Activated B cell treated with CpG ODN at 0.5 μM for 24 hours (primary cell): ENCODE results near the gene C2CD3. TPM values are rescaled to one million over a fixed set of nuclear protein-coding genes. Genes with fewer than 3 reads are reported as not detected.

Experiments used
- ATAC-seq: fragments of 200-7000 bp; cut with Tn5 transposase; one replicate; pipeline ENCODE4 v1.10.0; 2021; ENCODE audit warnings: low read depth, mild to moderate bottlenecking, moderate library complexity
- CTCF ChIA-PET: fragments of 350-600 bp; sonication (Branson Sonifier 250); formaldehyde crosslinking; loops from one replicate; lab custom pipeline; 2021; ENCODE audit warnings: antibody characterized with exemption; lab: Charles Lee
- POLR2A ChIA-PET: fragments of 350-600 bp; sonication (Branson Sonifier 250); formaldehyde crosslinking; loops from one replicate; lab custom pipeline; 2021; ENCODE audit warnings: antibody characterized with exemption; lab: Charles Lee
- DNase-seq: peaks from one replicate; pipeline ENCODE4 v3.0.0; 2022
- H3K27ac Mint-ChIP-seq: one replicate; pipeline ENCODE4 v1.8.0; 2020; ENCODE audit warnings: mixed read lengths
- H3K27me3 Mint-ChIP-seq: one replicate; pipeline ENCODE4 v1.8.0; 2021; ENCODE audit warnings: mixed read lengths
- H3K36me3 Mint-ChIP-seq: one replicate; pipeline ENCODE4 v1.8.0; 2021; ENCODE audit warnings: low read depth, mixed read lengths
- H3K4me1 Mint-ChIP-seq: one replicate; pipeline ENCODE4 v1.8.0; 2021; ENCODE audit warnings: mixed read lengths
- H3K4me3 Mint-ChIP-seq: one replicate; pipeline ENCODE4 v1.8.0; 2020; ENCODE audit warnings: mild to moderate bottlenecking, mixed read lengths
- H3K9me3 Mint-ChIP-seq: one replicate; pipeline ENCODE4 v1.8.0; 2020; ENCODE audit warnings: mixed read lengths
- intact Hi-C: fragments of 100-400 bp; cut with micrococcal nuclease; formaldehyde crosslinking; loops from one replicate; pipeline ENCODE4 v1.15.1; 2024
- total RNA-seq: library from RNA; stranded (reverse); gene quantifications from 2 replicates; pipeline ENCODE4 v1.2.3, GENCODE V29; 2022
- TF ChIP-seq, protein P1 (sequence below): fragments of 200-600 bp; IDR thresholded peaks from one replicate; pipeline ENCODE4 v1.8.0; 2022; ENCODE audit warnings: antibody characterized with exemption, mild to moderate bottlenecking

C2CD3 gene
- total RNA-seq, 1 donor from 2014 or later, result 50.3 TPM

GRCh38 chr11:74081428-74081827 is 89.4 kb downstream of the C2CD3 start:
- Mint-ChIP-seq H3K4me3 (no peak overlapping the region), H3K27me3 (no peaks in the 10 kb centered on the region), H3K36me3 (peaks cover 76% of the 10 kb centered on the region), H3K27ac (no peak overlapping the region), H3K4me1 (no peaks in the 10 kb centered on the region), H3K9me3 (no peaks in the 10 kb centered on the region)
- ATAC-seq (no peak), DNase-seq (no peak)
- CTCF ChIA-PET, result interaction anchor here (1.5 kb wide), 1 partner anchor 117 kb away, joined by 3 read pairs; no protein-coding TSS in a partner anchor
- TF ChIP-seq, protein P1, sequence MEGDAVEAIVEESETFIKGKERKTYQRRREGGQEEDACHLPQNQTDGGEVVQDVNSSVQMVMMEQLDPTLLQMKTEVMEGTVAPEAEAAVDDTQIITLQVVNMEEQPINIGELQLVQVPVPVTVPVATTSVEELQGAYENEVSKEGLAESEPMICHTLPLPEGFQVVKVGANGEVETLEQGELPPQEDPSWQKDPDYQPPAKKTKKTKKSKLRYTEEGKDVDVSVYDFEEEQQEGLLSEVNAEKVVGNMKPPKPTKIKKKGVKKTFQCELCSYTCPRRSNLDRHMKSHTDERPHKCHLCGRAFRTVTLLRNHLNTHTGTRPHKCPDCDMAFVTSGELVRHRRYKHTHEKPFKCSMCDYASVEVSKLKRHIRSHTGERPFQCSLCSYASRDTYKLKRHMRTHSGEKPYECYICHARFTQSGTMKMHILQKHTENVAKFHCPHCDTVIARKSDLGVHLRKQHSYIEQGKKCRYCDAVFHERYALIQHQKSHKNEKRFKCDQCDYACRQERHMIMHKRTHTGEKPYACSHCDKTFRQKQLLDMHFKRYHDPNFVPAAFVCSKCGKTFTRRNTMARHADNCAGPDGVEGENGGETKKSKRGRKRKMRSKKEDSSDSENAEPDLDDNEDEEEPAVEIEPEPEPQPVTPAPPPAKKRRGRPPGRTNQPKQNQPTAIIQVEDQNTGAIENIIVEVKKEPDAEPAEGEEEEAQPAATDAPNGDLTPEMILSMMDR, result no peak
- POLR2A ChIA-PET, result no interaction called here
- intact Hi-C loops, result no loop called here

GRCh38 chr11:74077193-74077592 is 93.6 kb downstream of the C2CD3 start:
- peaks cover 68% of the 10 kb centered on the region for H3K36me3 Mint-ChIP-seq
- no peak for ATAC-seq
- ChIA-PET POLR2A (no interaction called here), CTCF (no interaction called here)
- no peaks in the 10 kb centered on the region for H3K9me3 Mint-ChIP-seq
- no peaks in the 10 kb centered on the region for H3K27me3 Mint-ChIP-seq
- intact Hi-C loops, result no loop called here
- TF ChIP-seq, protein P1, result no peak
- no peak overlapping the region for H3K4me3 Mint-ChIP-seq
- DNase-seq, result no peak
- H3K4me1 Mint-ChIP-seq, result no peaks in the 10 kb centered on the region
- H3K27ac Mint-ChIP-seq, result no peak overlapping the region

- DNase-seq, result no peak
- no peaks in the 10 kb centered on the region for H3K9me3 Mint-ChIP-seq
- no peak for ATAC-seq
- intact Hi-C loops, result no loop called here
- peaks cover 69% of the 10 kb centered on the region for H3K36me3 Mint-ChIP-seq
- TF ChIP-seq, protein P1, result no peak
- H3K4me1 Mint-ChIP-seq, result no peaks in the 10 kb centered on the region
- H3K4me3 Mint-ChIP-seq, result no peak overlapping the region
- no peak overlapping the region for H3K27ac Mint-ChIP-seq
- ChIA-PET POLR2A (no interaction called here), CTCF (no interaction called here)
- H3K27me3 Mint-ChIP-seq, result no peaks in the 10 kb centered on the region
Measured at GRCh38 chr11:74072721-74073120, 98.1 kb downstream of the C2CD3 start.

DNA sequence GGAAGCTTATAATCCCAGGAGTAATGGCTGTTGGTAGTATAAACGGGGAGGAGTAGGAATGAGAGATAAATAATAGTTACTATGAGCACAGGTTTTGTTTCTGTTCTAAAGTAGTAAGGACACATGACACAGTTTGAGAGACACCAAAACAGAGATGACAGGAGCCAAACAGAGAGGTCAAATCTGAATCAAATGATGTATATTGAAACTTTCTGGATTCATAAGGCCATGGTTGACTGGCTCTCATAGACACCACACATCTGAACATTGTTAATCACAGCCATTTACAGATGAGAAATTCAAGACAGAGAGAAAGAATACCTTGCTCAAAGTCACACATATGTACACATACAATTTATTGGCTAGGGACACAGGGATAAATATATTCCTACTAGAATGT is 98.5 kb downstream of the C2CD3 start:
- Mint-ChIP-seq H3K36me3 (peaks cover 68% of the 10 kb centered on the region), H3K9me3 (no peaks in the 10 kb centered on the region), H3K4me1 (no peaks in the 10 kb centered on the region), H3K4me3 (no peak overlapping the region), H3K27me3 (no peaks in the 10 kb centered on the region), H3K27ac (no peak overlapping the region)
- POLR2A ChIA-PET, result interaction anchor here (0.7 kb wide), 1 partner anchor 39 kb away, joined by 3 read pairs; no protein-coding TSS in a partner anchor
- DNase-seq, result no peak
- intact Hi-C loops, result no loop called here
- no peak for ATAC-seq
- TF ChIP-seq, protein P1, result no peak
- CTCF ChIA-PET, result interaction anchor here (0.5 kb wide), 1 partner anchor 1774 kb away, joined by 5 read pairs; no protein-coding TSS in a partner anchor

GRCh38 chr11:74070723-74071492 is 99.9 kb downstream of the C2CD3 start:
- intact Hi-C loops, result no loop called here
- TF ChIP-seq, protein P1, result no peak
- POLR2A ChIA-PET, result no interaction called here
- Mint-ChIP-seq H3K4me1 (no peaks in the 10 kb centered on the region), H3K4me3 (no peak overlapping the region), H3K36me3 (peaks cover 58% of the 10 kb centered on the region), H3K27me3 (no peaks in the 10 kb centered on the region), H3K9me3 (no peaks in the 10 kb centered on the region), H3K27ac (no peak overlapping the region)
- DNase-seq, result no peak
- CTCF ChIA-PET, result no interaction called here
- ATAC-seq, result no peak
